H1 (cell line): Measurements from ENCODE around the gene ASPA. TPM values are rescaled to one million over a fixed set of nuclear protein-coding genes. Genes with fewer than 3 reads are reported as not detected.

ENCODE experiments used
- CTBP2 ChIP-seq: IDR thresholded peaks from 2 replicates; pipeline ENCODE4 v1.7.0; 2011; ENCODE audit warnings: borderline replicate concordance, mild to moderate bottlenecking, moderate library complexity, mixed read lengths, low read length; ENCODE audit not compliant: insufficient read depth, insufficient read length
- POLR2AphosphoS5 ChIP-seq: IDR thresholded peaks from 2 replicates; pipeline ENCODE4 v1.6.1; 2011; ENCODE audit warnings: low read depth, low read length
- polyA plus RNA-seq, 7 experiments: library from polyadenylated mRNA; depleted of rRNA in 3 of 7; stranded (reverse) in 5 of 7; unstranded in 2 of 7; fragments of >200 nt in 5 of 7; fragments of 200-250 nt in 2 of 7; gene quantifications; 1 replicate in 5 of 7; 2 replicates in 1 of 7; 4 replicates in 1 of 7; pipeline versions ENCODE4 v1.2.1 to v1.2.3, GENCODE V29; 2011 to 2013; ENCODE audit warnings: missing spikeins in 2 of 7, mixed read lengths in 2 of 7
- total RNA-seq: library from RNA; stranded (reverse); fragmentation: NEBNext Ultra II Directional; extraction: Animal tissue kit (Norgen Biotek cat#: 25700); gene quantifications from 2 replicates; pipeline ENCODE4 v1.2.1, GENCODE V29; 2021
- TF ChIP-seq, protein P1 (sequence below): fragments of 300-600 bp; sonication (generic); IDR thresholded peaks from 2 replicates; pipeline ENCODE4 v1.7.1; 2012; ENCODE audit warnings: low read length, moderate library complexity, mild to moderate bottlenecking, inconsistent platforms; ENCODE audit not compliant: insufficient replicate concordance
- TF ChIP-seq, protein P2 (sequence below): IDR thresholded peaks from 2 replicates; pipeline ENCODE4 v1.6.1; 2012; ENCODE audit warnings: low read length, inconsistent platforms

ASPA gene
- total and polyA plus RNA-seq, 2 of the 8 experiments (the other 6 are each of a cell fraction or from before 2014, with no cell fraction given): 0.03 TPM; not detected in 1

DNA sequence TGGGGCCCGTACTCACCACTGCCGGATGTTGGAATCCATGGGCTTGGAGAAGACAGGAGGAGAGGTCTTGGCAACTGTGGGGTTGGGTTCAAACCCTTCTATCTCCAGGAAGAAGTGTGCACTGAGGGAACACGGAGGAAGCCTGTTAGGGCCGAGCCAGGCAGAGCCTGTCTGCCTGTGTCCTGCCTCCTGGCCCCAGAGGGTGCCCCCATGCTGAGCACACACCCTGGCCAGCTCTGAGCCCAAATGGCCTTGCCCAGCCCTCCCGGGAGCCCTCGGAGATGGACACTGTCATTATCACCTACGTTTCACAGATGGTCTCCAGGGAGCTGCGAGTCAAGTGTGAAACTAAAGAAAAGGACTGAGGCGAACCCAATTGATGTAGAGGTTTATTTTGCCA lies 69.4 kb downstream of the ASPA start (continued):
- TF ChIP-seq, protein P1, sequence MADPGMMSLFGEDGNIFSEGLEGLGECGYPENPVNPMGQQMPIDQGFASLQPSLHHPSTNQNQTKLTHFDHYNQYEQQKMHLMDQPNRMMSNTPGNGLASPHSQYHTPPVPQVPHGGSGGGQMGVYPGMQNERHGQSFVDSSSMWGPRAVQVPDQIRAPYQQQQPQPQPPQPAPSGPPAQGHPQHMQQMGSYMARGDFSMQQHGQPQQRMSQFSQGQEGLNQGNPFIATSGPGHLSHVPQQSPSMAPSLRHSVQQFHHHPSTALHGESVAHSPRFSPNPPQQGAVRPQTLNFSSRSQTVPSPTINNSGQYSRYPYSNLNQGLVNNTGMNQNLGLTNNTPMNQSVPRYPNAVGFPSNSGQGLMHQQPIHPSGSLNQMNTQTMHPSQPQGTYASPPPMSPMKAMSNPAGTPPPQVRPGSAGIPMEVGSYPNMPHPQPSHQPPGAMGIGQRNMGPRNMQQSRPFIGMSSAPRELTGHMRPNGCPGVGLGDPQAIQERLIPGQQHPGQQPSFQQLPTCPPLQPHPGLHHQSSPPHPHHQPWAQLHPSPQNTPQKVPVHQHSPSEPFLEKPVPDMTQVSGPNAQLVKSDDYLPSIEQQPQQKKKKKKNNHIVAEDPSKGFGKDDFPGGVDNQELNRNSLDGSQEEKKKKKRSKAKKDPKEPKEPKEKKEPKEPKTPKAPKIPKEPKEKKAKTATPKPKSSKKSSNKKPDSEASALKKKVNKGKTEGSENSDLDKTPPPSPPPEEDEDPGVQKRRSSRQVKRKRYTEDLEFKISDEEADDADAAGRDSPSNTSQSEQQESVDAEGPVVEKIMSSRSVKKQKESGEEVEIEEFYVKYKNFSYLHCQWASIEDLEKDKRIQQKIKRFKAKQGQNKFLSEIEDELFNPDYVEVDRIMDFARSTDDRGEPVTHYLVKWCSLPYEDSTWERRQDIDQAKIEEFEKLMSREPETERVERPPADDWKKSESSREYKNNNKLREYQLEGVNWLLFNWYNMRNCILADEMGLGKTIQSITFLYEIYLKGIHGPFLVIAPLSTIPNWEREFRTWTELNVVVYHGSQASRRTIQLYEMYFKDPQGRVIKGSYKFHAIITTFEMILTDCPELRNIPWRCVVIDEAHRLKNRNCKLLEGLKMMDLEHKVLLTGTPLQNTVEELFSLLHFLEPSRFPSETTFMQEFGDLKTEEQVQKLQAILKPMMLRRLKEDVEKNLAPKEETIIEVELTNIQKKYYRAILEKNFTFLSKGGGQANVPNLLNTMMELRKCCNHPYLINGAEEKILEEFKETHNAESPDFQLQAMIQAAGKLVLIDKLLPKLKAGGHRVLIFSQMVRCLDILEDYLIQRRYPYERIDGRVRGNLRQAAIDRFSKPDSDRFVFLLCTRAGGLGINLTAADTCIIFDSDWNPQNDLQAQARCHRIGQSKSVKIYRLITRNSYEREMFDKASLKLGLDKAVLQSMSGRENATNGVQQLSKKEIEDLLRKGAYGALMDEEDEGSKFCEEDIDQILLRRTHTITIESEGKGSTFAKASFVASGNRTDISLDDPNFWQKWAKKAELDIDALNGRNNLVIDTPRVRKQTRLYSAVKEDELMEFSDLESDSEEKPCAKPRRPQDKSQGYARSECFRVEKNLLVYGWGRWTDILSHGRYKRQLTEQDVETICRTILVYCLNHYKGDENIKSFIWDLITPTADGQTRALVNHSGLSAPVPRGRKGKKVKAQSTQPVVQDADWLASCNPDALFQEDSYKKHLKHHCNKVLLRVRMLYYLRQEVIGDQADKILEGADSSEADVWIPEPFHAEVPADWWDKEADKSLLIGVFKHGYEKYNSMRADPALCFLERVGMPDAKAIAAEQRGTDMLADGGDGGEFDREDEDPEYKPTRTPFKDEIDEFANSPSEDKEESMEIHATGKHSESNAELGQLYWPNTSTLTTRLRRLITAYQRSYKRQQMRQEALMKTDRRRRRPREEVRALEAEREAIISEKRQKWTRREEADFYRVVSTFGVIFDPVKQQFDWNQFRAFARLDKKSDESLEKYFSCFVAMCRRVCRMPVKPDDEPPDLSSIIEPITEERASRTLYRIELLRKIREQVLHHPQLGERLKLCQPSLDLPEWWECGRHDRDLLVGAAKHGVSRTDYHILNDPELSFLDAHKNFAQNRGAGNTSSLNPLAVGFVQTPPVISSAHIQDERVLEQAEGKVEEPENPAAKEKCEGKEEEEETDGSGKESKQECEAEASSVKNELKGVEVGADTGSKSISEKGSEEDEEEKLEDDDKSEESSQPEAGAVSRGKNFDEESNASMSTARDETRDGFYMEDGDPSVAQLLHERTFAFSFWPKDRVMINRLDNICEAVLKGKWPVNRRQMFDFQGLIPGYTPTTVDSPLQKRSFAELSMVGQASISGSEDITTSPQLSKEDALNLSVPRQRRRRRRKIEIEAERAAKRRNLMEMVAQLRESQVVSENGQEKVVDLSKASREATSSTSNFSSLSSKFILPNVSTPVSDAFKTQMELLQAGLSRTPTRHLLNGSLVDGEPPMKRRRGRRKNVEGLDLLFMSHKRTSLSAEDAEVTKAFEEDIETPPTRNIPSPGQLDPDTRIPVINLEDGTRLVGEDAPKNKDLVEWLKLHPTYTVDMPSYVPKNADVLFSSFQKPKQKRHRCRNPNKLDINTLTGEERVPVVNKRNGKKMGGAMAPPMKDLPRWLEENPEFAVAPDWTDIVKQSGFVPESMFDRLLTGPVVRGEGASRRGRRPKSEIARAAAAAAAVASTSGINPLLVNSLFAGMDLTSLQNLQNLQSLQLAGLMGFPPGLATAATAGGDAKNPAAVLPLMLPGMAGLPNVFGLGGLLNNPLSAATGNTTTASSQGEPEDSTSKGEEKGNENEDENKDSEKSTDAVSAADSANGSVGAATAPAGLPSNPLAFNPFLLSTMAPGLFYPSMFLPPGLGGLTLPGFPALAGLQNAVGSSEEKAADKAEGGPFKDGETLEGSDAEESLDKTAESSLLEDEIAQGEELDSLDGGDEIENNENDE: no peak
- TF ChIP-seq, protein P2, sequence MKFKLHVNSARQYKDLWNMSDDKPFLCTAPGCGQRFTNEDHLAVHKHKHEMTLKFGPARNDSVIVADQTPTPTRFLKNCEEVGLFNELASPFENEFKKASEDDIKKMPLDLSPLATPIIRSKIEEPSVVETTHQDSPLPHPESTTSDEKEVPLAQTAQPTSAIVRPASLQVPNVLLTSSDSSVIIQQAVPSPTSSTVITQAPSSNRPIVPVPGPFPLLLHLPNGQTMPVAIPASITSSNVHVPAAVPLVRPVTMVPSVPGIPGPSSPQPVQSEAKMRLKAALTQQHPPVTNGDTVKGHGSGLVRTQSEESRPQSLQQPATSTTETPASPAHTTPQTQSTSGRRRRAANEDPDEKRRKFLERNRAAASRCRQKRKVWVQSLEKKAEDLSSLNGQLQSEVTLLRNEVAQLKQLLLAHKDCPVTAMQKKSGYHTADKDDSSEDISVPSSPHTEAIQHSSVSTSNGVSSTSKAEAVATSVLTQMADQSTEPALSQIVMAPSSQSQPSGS: no peak
- TF ChIP-seq CTBP2: no peak
- no peak for TF ChIP-seq POLR2AphosphoS5
